ENCODE measurements around the gene CTNNAL1.

Gene CTNNAL1

DNA sequence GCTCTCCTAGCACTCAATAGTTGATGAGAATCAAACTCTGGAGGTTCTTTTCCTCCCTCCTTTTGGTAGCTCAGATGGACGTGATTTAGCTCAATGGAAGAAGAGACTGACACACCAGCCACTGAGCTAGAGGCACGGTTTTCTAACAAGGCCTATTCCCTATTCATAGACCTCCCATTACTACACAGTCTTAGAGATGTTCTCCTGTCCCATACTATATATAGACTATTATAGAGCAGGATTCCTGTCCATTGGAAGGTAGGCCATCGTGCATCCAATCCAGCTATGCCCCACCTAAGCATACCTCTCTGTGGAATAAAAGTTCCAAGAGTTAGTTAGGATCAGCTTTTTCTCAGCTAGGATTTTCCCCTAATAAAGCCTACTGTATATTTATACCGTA is 30.3 kb upstream of the CTNNAL1 start:
- TF ChIP-seq TCF12 (IDR thresholded peaks at IDR 0.05; ENCODE audit: low read depth) = no peak
- TF ChIP-seq, protein P1, sequence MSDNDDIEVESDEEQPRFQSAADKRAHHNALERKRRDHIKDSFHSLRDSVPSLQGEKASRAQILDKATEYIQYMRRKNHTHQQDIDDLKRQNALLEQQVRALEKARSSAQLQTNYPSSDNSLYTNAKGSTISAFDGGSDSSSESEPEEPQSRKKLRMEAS (IDR thresholded peaks at IDR 0.05) = no peak
- TF ChIP-seq FOXM1 (IDR thresholded peaks at IDR 0.05; ENCODE audit: borderline replicate concordance, low read depth) = no peak
- no peak for TF ChIP-seq EP300 (IDR thresholded peaks at IDR 0.05; ENCODE audit: borderline replicate concordance)
- no peak for TF ChIP-seq EGR1 (IDR thresholded peaks at IDR 0.05)
- no peak for TF ChIP-seq TEAD4 (IDR thresholded peaks at IDR 0.05)
- TF ChIP-seq YY1 (IDR thresholded peaks at IDR 0.05; ENCODE audit: low read depth) = no peak

GRCh38 chr9:109040571-109040970 is 27.3 kb upstream of the CTNNAL1 start:
- no peak for TF ChIP-seq NFIC (IDR thresholded peaks at IDR 0.05)
- no peak for TF ChIP-seq CREB1 (IDR thresholded peaks at IDR 0.05; ENCODE audit: low read depth)
- no peak for TF ChIP-seq EGR1 (IDR thresholded peaks at IDR 0.05)
- no peak for TF ChIP-seq ZBTB7A (IDR thresholded peaks at IDR 0.05; ENCODE audit: low read depth)
- TF ChIP-seq, protein P2, sequence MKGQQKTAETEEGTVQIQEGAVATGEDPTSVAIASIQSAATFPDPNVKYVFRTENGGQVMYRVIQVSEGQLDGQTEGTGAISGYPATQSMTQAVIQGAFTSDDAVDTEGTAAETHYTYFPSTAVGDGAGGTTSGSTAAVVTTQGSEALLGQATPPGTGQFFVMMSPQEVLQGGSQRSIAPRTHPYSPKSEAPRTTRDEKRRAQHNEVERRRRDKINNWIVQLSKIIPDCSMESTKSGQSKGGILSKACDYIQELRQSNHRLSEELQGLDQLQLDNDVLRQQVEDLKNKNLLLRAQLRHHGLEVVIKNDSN (IDR thresholded peaks at IDR 0.05) = no peak
- TF ChIP-seq TEAD4 (IDR thresholded peaks at IDR 0.05) = no peak
- no peak for TF ChIP-seq FOXM1 (IDR thresholded peaks at IDR 0.05; ENCODE audit: borderline replicate concordance, low read depth)

GRCh38 chr9:109039539-109039938 is 26.2 kb upstream of the CTNNAL1 start:
- no peak for TF ChIP-seq TAF1 (IDR thresholded peaks at IDR 0.05; ENCODE audit: low read depth)
- TF ChIP-seq CREB1 (IDR thresholded peaks at IDR 0.05; ENCODE audit: low read depth) = no peak
- no peak for TF ChIP-seq RAD21 (IDR thresholded peaks at IDR 0.05; ENCODE audit: low read depth)
- no peak for TF ChIP-seq NFIC (IDR thresholded peaks at IDR 0.05)
- TF ChIP-seq, protein P1 (IDR thresholded peaks at IDR 0.05) = no peak
- TF ChIP-seq EGR1 (IDR thresholded peaks at IDR 0.05) = no peak
- no peak for TF ChIP-seq CEBPB (IDR thresholded peaks at IDR 0.05)
- TF ChIP-seq FOXM1 (IDR thresholded peaks at IDR 0.05; ENCODE audit: borderline replicate concordance, low read depth) = no peak
- TF ChIP-seq, protein P3, sequence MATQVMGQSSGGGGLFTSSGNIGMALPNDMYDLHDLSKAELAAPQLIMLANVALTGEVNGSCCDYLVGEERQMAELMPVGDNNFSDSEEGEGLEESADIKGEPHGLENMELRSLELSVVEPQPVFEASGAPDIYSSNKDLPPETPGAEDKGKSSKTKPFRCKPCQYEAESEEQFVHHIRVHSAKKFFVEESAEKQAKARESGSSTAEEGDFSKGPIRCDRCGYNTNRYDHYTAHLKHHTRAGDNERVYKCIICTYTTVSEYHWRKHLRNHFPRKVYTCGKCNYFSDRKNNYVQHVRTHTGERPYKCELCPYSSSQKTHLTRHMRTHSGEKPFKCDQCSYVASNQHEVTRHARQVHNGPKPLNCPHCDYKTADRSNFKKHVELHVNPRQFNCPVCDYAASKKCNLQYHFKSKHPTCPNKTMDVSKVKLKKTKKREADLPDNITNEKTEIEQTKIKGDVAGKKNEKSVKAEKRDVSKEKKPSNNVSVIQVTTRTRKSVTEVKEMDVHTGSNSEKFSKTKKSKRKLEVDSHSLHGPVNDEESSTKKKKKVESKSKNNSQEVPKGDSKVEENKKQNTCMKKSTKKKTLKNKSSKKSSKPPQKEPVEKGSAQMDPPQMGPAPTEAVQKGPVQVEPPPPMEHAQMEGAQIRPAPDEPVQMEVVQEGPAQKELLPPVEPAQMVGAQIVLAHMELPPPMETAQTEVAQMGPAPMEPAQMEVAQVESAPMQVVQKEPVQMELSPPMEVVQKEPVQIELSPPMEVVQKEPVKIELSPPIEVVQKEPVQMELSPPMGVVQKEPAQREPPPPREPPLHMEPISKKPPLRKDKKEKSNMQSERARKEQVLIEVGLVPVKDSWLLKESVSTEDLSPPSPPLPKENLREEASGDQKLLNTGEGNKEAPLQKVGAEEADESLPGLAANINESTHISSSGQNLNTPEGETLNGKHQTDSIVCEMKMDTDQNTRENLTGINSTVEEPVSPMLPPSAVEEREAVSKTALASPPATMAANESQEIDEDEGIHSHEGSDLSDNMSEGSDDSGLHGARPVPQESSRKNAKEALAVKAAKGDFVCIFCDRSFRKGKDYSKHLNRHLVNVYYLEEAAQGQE (IDR thresholded peaks at IDR 0.05; ENCODE audit: low read depth) = no peak
- TF ChIP-seq TCF12 (IDR thresholded peaks at IDR 0.05; ENCODE audit: low read depth) = no peak
- no peak for TF ChIP-seq YY1 (IDR thresholded peaks at IDR 0.05; ENCODE audit: low read depth)
- TF ChIP-seq TEAD4 (IDR thresholded peaks at IDR 0.05) = no peak
- TF ChIP-seq ZBTB7A (IDR thresholded peaks at IDR 0.05; ENCODE audit: low read depth) = no peak
- TF ChIP-seq EP300 (IDR thresholded peaks at IDR 0.05; ENCODE audit: borderline replicate concordance) = no peak

DNA sequence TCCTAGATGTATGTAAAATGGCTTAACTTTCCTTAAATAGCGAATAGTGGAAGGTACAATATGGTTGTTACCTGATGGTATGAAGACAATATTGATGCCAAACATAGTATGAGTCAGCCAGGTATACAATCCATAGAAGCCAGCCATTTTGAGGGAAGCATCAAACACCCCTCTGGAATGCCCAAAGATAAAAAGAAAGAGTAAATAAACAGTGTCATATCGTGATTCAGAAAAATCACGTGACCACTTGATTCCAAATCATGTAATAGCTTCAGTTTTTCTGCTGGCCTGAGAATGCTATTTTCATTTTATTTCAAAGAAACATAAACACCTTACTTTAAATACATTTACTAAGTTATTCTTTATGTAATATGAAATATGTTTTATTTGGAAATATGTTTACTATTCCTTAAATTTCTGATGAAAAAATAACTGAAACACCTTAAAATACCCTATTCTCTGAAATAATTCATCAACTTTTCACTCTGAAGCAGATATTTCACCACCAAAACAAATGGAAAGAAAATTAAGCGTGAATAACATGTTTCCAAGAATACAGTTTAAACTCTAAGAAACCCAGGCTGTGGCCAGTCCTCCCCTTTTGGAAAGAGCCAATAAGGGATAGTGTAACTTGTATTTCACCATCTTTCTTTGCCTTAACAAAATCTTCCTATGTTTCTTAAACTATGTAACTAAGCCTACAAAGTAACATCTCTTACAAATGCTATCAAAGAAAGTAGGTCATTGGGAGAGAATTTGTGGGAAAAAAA is 24.8 kb upstream of the CTNNAL1 start:
- TF ChIP-seq, protein P1 (IDR thresholded peaks at IDR 0.05) = no peak
- TF ChIP-seq CREB1 (IDR thresholded peaks at IDR 0.05; ENCODE audit: low read depth) = no peak
- no peak for TF ChIP-seq TAF1 (IDR thresholded peaks at IDR 0.05; ENCODE audit: low read depth)
- TF ChIP-seq, protein P2 (IDR thresholded peaks at IDR 0.05) = no peak
- TF ChIP-seq NFIC (IDR thresholded peaks at IDR 0.05) = no peak
- TF ChIP-seq TEAD4 (IDR thresholded peaks at IDR 0.05) = no peak
- TF ChIP-seq EGR1 (IDR thresholded peaks at IDR 0.05) = no peak
- TF ChIP-seq ZBTB7A (IDR thresholded peaks at IDR 0.05; ENCODE audit: low read depth) = no peak
- no peak for TF ChIP-seq CEBPB (IDR thresholded peaks at IDR 0.05)
- TF ChIP-seq, protein P3 (IDR thresholded peaks at IDR 0.05; ENCODE audit: low read depth) = no peak
- no peak for TF ChIP-seq TCF12 (IDR thresholded peaks at IDR 0.05; ENCODE audit: low read depth)
- no peak for TF ChIP-seq EP300 (IDR thresholded peaks at IDR 0.05; ENCODE audit: borderline replicate concordance)
- TF ChIP-seq YY1 (IDR thresholded peaks at IDR 0.05; ENCODE audit: low read depth) = no peak
- TF ChIP-seq RAD21 (IDR thresholded peaks at IDR 0.05; ENCODE audit: low read depth) = no peak
- TF ChIP-seq FOXM1 (IDR thresholded peaks at IDR 0.05; ENCODE audit: borderline replicate concordance, low read depth) = no peak

Measured in Ishikawa (cell line).